ENCODE measurements around the gene BASP1. TPM values are rescaled to one million over a fixed set of nuclear protein-coding genes. Genes with fewer than 3 reads are reported as not detected.
"Not testable (repeated sequence)": the region's sequence is repeated elsewhere in the genome, so short reads cannot be mapped to it uniquely, and the experiment has no call there.

BASP1 gene
- total RNA-seq, 2 experiments from 2014 or later = 0.15 to 0.42 TPM

DNA sequence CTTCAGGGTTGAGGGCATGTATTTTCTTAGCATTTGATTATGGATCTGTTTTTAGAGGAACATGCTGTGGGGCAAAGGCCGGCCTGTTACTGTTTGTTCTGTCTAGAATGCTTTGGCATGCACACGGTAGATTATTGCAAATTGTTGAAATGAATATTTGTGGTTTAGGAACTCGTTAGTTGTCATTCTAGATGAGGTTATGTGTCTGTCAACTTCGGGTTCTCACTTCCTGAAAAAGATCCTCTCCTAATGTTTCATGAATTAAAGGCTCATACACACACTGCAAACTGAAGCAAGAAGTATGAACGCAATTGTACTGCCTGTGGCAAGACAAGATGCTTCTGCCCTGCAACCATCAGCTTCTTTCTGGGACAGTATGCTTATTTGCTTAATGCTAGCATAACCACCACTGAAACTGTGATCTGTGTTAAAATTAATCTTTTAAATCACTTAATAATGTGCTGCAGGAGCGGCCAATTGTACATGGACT, 99.6 kb downstream of the BASP1 start:
- Mint-ChIP-seq H3K27me3 (no peaks in the 10 kb centered on the region), H3K4me3 (no peak overlapping the region), H3K9me3 (peaks cover 3% of the 10 kb centered on the region), H3K36me3 (ENCODE audit: low read depth) (no peaks in the 10 kb centered on the region), H3K27ac (no peak overlapping the region), H3K4me1 (no peaks in the 10 kb centered on the region)
- POLR2A ChIA-PET = no interaction called here
- CTCF ChIA-PET = no interaction called here
- DNase-seq = no peak

DNA sequence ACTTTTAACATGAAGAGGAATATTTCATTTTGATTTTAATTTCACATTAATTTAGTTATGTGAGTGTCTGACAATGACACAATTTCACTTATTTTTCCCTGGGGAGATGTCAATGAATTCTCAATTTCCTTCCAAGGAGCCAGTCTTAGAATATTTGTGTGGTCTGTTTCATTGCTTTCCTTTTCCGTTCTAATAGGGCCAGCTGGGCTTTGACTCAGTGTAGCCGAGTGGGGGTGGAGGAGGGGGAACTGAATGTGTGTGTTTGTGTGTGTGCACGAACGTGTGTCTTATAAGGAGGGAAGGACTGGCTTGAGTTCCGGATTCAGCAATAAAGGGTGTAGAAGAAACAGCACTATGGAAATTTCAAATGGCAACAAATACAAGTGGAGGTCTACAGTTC, 100.0 kb downstream of the BASP1 start:
- peaks cover 3% of the 10 kb centered on the region for H3K9me3 Mint-ChIP-seq
- H3K27ac Mint-ChIP-seq = no peak overlapping the region
- H3K27me3 Mint-ChIP-seq = no peaks in the 10 kb centered on the region
- no peaks in the 10 kb centered on the region for H3K4me1 Mint-ChIP-seq
- H3K36me3 Mint-ChIP-seq (ENCODE audit: low read depth) = no peaks in the 10 kb centered on the region
- ChIA-PET POLR2A (no interaction called here), CTCF (no interaction called here)
- DNase-seq = no peak
- no peak overlapping the region for H3K4me3 Mint-ChIP-seq

DNA sequence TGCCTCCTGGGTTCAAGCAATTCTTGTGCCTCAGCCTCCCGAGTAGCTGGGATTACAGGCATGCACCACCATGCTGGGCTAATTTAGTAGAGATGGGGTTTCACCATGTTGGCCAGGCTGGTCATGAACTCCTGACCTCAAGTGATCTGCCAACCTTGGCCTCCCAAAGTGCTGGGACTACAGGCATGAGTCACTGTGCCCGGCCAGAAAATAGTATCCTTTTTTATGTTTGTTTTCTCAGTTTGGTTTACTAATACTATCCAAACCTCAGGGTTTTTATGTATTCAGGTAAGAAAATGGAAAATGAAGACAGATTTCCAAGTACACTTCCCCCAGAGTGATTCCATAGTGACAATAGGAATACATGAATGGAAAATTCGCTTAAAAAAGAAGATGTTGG, 101.7 kb downstream of the BASP1 start:
- H3K4me3 Mint-ChIP-seq; CTCF ChIA-PET; H3K36me3 Mint-ChIP-seq (ENCODE audit: low read depth); DNase-seq; H3K27ac Mint-ChIP-seq; H3K4me1 Mint-ChIP-seq; H3K9me3 Mint-ChIP-seq; POLR2A ChIA-PET; H3K27me3 Mint-ChIP-seq: not testable (repeated sequence)

DNA sequence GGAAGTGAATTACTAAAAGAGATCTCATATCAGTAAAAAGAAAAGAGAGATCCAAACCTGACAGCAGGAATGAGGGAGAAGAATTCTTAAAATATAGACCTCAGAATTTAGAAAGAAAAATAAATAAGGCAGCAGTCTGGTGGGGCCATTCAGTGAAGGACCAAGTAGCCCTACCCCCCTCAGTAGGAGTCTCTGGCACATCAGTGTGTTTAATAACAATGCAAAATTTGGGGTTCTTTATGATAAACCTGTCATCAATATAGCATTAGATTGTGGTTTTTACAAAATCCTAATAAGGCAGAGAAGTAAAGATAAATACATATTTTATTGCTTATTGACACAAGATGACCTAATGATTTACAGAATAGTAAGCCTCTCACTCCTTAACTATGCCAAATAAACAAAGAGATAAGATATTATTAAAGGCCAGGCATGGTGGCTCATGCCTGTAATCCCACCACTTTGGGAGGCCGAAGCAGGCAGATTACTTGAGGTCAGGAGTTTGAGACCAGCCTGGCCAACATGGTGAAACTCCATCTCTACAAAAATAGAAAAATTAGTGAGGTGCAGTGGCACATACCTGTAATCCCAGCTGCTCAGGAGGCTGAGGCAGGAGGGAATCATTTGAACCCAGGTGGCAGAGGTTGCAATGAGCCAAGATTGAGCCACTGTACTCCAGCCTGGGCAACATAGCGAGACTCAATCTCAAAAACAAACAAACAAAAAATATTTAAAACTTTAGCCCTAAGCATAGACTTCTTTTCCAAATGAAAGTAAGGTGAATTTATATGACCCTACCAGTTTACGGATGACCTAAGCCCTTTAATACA, 108.6 kb downstream of the BASP1 start:
- ChIA-PET POLR2A (no interaction called here), CTCF (no interaction called here)
- Mint-ChIP-seq H3K36me3 (ENCODE audit: low read depth) (no peaks in the 10 kb centered on the region), H3K4me1 (no peaks in the 10 kb centered on the region), H3K4me3 (no peak overlapping the region), H3K27ac (no peak overlapping the region), H3K9me3 (peaks cover 5% of the 10 kb centered on the region), H3K27me3 (no peaks in the 10 kb centered on the region)
- DNase-seq = no peak
